GM13977 (cell line): Measurements from ENCODE around the gene VANGL2.

Source experiments
- DNase-seq: peaks from one replicate; pipeline ENCODE4 v3.0.0; 2012; ENCODE audit warnings: low spot score
- in situ Hi-C: fragments of 300-500 bp; cut with MboI; formaldehyde crosslinking; loops from one replicate; pipeline ENCODE4 v1.12.0; 2022; ENCODE audit warnings: low sequenced_read_pairs, low pct_unique_long_range_greater_than_20kb, mixed read lengths, inconsistent platforms; ENCODE audit not compliant: unreplicated experiment
- TF ChIP-seq, protein P1 (sequence below): IDR thresholded peaks from 2 replicates; pipeline ENCODE4 v1.5.1; 2012; ENCODE audit warnings: mild to moderate bottlenecking, control low read depth; ENCODE audit not compliant: insufficient read depth; ENCODE audit errors: extremely low read depth, missing control alignments

Gene VANGL2

DNA sequence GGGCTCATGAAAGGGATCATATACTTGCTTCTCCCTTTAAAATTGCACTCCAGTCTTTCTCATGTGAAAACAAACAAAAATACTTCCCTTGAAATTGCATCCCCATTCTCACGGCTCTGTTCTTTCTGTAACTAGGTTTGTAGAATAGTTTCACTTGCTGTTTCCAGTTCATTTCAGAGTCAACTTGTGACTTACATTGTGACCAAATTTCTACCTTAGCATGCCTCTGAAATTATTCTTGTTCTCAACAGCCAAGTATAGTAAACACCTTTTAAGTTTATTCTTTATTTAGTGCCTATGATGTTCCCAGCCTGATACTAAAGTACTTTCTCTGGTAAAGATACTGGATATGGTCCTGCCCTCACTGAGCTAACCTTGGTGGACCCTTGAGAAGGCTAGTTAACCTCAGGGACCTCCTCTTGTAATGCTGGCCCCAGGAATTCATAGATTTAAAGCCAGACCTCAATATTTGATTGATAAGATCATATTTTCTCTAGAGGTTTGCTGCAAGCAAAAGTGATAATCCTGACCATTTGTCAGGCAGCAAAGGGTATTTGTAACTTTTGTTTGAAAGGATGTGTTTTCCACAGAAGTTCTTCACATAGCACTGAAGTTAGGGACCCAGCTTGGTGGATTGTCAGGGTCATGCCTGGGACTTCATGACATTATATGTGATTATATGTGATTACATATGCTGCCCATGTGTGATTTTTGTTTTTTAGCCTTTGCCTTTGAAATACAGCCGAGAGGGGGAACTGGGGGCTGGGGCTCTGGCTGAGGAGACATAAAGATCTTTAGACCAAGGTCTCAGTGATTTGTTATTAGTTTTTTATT lies 29.6 kb downstream of the VANGL2 start:
- in situ Hi-C loops, result loop anchor here (5.0 to 25.0 kb wide), 2 partner anchors 107 to 177 kb away; no protein-coding TSS in a partner anchor
- TF ChIP-seq, protein P1, sequence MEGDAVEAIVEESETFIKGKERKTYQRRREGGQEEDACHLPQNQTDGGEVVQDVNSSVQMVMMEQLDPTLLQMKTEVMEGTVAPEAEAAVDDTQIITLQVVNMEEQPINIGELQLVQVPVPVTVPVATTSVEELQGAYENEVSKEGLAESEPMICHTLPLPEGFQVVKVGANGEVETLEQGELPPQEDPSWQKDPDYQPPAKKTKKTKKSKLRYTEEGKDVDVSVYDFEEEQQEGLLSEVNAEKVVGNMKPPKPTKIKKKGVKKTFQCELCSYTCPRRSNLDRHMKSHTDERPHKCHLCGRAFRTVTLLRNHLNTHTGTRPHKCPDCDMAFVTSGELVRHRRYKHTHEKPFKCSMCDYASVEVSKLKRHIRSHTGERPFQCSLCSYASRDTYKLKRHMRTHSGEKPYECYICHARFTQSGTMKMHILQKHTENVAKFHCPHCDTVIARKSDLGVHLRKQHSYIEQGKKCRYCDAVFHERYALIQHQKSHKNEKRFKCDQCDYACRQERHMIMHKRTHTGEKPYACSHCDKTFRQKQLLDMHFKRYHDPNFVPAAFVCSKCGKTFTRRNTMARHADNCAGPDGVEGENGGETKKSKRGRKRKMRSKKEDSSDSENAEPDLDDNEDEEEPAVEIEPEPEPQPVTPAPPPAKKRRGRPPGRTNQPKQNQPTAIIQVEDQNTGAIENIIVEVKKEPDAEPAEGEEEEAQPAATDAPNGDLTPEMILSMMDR, result no peak
- peak; percentile 65 for DNase-seq

DNA sequence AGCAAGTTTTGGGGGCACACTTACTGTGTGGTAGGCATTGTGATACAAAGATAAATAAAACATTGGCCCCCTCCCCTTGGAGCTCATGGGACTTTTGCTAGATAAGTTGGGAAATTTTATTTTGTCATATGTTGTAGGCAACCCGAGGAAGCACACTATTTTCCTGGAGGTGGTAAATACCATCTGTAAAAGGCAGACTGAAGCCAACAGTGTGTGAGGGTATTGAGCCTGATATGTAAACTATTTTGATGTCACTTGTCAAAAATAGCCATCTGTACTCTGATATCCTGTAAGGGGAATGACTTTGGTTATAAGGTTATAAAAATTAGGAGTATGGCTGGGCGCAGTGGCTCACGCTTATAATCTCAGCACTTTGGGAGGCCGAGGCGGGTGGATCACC lies 30.6 kb downstream of the VANGL2 start:
- TF ChIP-seq, protein P1, result no peak
- DNase-seq, result no peak
- in situ Hi-C loops, result loop anchor here (25.0 kb wide), 1 partner anchor 106 kb away; no protein-coding TSS in a partner anchor

DNA sequence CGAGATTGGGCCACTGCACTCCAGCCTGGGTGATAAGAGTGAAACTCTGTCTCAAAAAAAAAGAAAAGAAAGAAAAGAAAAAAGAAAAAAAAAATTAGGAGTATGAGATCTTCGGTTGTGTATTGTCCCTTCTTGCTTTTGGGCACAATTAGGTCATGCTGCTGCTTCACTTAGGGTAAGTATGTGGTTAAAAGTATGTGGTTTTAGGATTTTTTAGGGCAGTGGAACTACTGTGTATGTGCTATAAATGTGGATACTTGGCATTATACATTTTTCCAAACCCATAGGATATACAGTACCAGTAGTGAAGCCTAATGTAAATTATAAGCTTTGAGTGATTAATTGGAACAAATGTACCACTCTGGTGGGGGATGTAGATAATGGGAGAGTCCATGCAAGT lies 31.2 kb downstream of the VANGL2 start:
- TF ChIP-seq, protein P1, result no peak
- in situ Hi-C loops, result loop anchor here (25.0 kb wide), 1 partner anchor 106 kb away; no protein-coding TSS in a partner anchor
- no peak for DNase-seq

DNA sequence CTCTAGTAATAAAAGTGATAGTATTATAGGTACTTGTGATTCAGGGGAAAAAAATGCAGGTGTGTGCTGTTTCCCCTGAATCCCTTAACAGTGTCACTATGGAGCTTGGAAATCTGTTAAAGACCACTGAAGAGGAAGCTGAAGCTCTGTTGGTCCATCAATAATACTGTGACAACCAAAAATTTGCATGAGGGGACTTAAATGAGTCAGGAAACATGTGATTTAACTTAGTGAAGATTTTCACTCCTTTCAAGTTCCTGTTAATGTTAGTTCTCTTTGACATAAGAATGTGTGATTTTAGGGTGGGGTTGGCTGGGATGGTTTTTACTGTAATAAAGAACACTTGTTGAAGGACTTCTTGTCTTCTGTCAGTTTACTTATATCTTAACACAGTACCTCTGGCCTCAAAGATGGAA lies 32.0 kb downstream of the VANGL2 start:
- in situ Hi-C loops, result loop anchor here (25.0 kb wide), 1 partner anchor 105 kb away; no protein-coding TSS in a partner anchor
- DNase-seq, result peak; percentile 45
- TF ChIP-seq, protein P1, result no peak

DNA sequence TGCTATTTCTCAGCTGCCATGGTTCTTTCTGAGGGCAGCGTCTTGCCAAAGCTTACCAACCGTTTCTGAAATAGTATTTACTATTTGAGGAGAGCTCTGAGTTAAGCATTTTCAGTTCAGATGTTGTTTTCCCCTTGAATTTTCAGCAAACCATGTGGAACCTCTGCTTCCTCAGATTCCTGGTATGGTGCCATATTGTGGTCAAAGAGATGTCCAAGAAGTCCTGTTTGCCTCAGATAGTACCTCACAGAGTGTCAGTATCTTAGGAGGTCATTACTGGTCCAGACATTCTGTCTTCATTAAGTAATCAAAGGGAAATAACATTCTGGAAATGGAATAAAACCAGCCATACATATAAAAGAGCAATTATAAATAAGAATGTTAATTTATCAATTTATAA lies 36.6 kb downstream of the VANGL2 start:
- TF ChIP-seq, protein P1, result no peak
- in situ Hi-C loops, result loop anchor here (25.0 kb wide), 1 partner anchor 100 kb away; no protein-coding TSS in a partner anchor
- no peak for DNase-seq

DNA sequence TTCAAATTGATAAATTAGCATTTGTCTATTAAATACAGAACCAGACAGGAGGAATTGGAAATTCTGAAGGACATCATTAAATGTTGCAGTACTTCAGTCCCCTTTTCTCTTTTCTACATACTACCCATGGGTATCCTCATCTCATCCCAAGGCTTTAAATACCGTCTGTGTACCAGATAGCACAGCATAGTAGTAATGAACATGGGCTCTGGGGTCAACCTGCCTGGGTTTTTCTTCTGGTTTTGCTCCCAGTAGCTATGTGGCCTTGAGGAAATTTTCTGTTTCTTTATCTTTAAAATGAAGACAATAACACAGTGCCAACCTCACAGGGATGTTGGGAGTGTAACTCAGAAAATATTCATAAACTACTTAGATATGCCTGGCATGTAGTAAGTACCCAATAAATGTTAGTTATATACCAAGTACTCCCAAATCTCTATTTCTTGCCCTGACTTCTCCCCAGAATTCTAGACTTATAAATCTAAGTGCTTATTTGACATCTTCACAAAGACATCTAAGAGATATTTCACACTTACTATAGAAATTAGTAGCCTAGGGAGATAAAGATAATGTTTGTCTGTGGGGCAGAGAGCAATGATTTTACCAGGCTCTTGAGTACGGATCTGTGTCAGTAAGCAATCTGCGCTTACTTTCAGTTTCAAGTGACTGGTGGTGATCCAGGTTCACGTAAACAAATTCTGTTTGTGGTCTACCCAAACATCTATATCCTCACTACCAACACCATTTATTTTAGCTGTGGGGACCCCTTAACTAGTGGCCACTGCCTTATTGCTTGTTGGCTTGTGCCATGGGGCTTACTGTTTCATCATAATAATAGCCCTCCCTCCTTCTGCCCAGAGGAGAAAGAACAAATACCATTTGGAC lies 37.3 kb downstream of the VANGL2 start:
- in situ Hi-C loops, result loop anchor here (25.0 kb wide), 1 partner anchor 100 kb away; no protein-coding TSS in a partner anchor

More for the DNA sequence above, 37.3 kb downstream of the VANGL2 start:
- DNase-seq, result no peak
- TF ChIP-seq, protein P1, result no peak
